Measurements from ENCODE around the gene RELB. TPM values are rescaled to one million over a fixed set of nuclear protein-coding genes. Genes with fewer than 3 reads are reported as not detected.

The RELB gene
- total RNA-seq, 3 donors from 2014 or later, result 20.9 to 30.3 (median 21.1) TPM

DNA sequence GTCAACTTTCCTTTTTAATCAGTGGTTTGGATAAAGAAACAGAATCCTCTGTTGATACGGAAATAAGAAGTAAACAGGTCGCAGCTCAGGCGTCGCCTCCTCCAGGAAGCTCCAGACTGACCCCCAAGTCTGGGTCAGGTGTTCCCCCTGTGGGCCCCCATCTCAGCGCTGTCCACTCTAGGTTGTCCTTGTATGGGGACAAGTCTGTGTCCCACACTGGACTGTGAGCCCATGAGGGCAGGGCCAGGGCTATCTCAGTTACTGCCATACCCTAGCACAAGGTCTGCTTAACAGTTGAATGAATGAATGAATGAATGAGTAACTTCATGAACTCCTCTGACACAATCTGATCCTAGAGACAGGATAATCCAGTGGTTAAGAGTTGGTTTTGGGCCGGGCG is 45.1 kb downstream of the RELB start:
- TF ChIP-seq CTCF (IDR thresholded peaks at IDR 0.05), result no peak
- H3K9me3 ChIP-seq, result no peaks in the 10 kb centered on the region
- no peak for DNase-seq
- ATAC-seq, result peak; percentile 13
- intact Hi-C loops (cut with DNase I, micrococcal nuclease), result no loop called here
- peaks cover 9% of the 10 kb centered on the region for H3K4me1 ChIP-seq (ENCODE audit: low read depth)
- H3K4me3 ChIP-seq, result no peak overlapping the region
- no peaks in the 10 kb centered on the region for H3K36me3 ChIP-seq (ENCODE audit: low read depth)

GRCh38 chr19:45047188-45047797 is 46.0 kb downstream of the RELB start:
- Histone ChIP-seq H3K36me3 (ENCODE audit: low read depth) (no peaks in the 10 kb centered on the region), H3K9me3 (no peaks in the 10 kb centered on the region), H3K4me3 (no peak overlapping the region), H3K4me1 (ENCODE audit: low read depth) (peaks cover 11% of the 10 kb centered on the region)
- DNase-seq (no peak), ATAC-seq (no peak)
- intact Hi-C loops (cut with DNase I, micrococcal nuclease), result no loop called here
- no peak for TF ChIP-seq CTCF (IDR thresholded peaks at IDR 0.05)

DNA sequence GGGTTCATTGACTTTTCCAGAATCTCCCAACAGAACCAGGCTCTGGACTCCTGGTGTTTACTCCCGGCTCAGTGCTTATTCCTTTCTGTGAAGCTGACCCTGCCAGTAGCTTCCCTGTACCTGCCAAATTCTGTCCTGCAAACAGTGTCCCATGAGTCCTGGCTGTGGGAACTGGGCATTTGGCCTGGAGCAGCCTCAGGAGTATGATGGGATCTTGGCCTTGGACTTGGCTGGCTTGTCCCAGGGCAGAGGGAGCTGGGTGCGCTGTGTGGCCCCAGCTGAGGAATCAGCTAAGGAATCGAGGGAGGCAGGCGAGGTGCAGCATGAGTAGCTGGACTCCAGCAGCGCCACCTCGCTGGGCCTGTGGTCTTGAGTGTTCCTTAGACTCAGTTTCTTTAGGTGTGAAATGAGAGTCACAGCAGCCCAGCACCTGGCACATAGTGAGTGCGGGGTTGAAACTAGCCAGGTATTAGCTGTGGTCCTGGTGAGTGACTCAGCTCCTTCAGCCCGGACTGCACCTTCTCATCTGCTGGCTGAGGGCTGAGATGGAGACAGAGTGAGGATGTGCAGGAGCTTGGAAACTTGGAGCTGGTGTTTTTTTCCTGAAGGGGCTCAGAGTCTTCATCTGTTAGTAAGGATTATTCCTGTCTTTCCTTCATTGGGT is 47.9 kb downstream of the RELB start:
- Histone ChIP-seq H3K4me1 (ENCODE audit: low read depth) (peaks cover 9% of the 10 kb centered on the region), H3K9me3 (no peaks in the 10 kb centered on the region), H3K36me3 (ENCODE audit: low read depth) (no peaks in the 10 kb centered on the region), H3K4me3 (no peak overlapping the region)
- intact Hi-C loops (cut with DNase I, micrococcal nuclease), result no loop called here
- ATAC-seq (no peak), DNase-seq (no peak)
- TF ChIP-seq CTCF (IDR thresholded peaks at IDR 0.05), result no peak

- no peak overlapping the region for H3K4me3 ChIP-seq
- peaks cover 5% of the 10 kb centered on the region for H3K36me3 ChIP-seq (ENCODE audit: low read depth)
- no peak for DNase-seq
- ATAC-seq, result no peak
- H3K4me1 ChIP-seq (ENCODE audit: low read depth), result peaks cover 9% of the 10 kb centered on the region
- no peak for TF ChIP-seq CTCF (IDR thresholded peaks at IDR 0.05)
- intact Hi-C loops (cut with DNase I, micrococcal nuclease), result no loop called here
- no peaks in the 10 kb centered on the region for H3K9me3 ChIP-seq
Observed at GRCh38 chr19:45050036-45050435, 48.8 kb downstream of the RELB start.

- DNase-seq (peak in 2 of 3 donors; percentile 49 to 63), ATAC-seq (peak; percentile 84)
- intact Hi-C loops (cut with DNase I, micrococcal nuclease), result no loop called here
- H3K9me3 ChIP-seq, result no peaks in the 10 kb centered on the region
- H3K4me3 ChIP-seq, result no peak overlapping the region
- peaks cover 4% of the 10 kb centered on the region for H3K4me1 ChIP-seq (ENCODE audit: low read depth)
- H3K36me3 ChIP-seq (ENCODE audit: low read depth), result peaks cover 5% of the 10 kb centered on the region
- no peak for TF ChIP-seq CTCF (IDR thresholded peaks at IDR 0.05)
Observed at GRCh38 chr19:45051929-45052579, 50.8 kb downstream of the RELB start.

Data from mucosa of descending colon (tissue), 3 donors.